ENCODE measurements around the gene NT5DC4.

NT5DC4 gene

GRCh38 chr2:112788653-112789052 is 67.8 kb downstream of the NT5DC4 start:
- no peak for FAIRE-seq

Data from G401.6 (cell line).